HG03095 (cell line): ENCODE data around the gene KPNA4.
A peak's percentile ranks its signal among the peaks of the same experiment; 100 is the strongest.

Experiments used
- ATAC-seq: cut with Tn5 transposase; IDR thresholded peaks from one replicate; pipeline ENCODE4 v1.9.1; 2021; ENCODE audit warnings: moderate library complexity; ENCODE audit not compliant: unreplicated experiment

Gene KPNA4

DNA sequence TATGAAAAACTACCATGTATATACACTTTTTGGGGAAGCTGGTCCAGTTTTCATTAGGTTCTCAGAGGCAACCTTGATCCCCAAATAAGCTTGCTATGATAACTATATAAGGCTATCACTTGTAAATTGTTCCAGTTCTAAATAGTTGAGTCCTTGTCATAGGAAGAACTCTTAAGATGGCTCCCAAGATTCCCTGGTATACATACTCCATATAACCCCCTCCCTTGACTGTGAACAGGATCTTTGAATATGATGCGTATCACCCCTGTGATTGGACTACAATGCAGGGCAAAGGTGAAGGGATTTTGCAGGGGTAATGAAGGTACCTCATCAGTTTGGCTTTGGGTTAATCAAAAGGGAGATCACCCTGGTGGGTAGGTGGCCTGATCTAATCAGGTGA lies 67.2 kb downstream of the KPNA4 start:
- ATAC-seq = no peak

DNA sequence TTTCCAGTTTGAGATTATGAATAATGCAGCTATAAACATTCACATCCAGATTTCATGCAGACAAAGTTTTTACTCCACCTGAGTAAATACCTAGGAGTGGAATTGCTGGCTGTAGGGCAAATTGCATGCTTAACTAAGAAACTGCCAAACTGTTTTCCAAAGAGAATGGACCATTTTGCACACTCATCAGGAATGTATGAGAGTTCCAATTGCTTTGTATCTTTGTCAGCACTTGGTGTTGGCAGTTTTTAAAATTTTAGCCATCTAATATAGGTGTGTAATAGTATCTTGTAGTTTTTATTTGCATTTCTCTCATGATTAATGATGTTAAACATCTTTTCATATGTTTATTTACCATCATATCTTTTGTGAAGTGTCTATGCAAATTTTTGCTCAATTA lies 75.2 kb downstream of the KPNA4 start:
- ATAC-seq = no peak

GRCh38 chr3:160486459-160486869 lies 78.9 kb downstream of the KPNA4 start:
- ATAC-seq = no peak

DNA sequence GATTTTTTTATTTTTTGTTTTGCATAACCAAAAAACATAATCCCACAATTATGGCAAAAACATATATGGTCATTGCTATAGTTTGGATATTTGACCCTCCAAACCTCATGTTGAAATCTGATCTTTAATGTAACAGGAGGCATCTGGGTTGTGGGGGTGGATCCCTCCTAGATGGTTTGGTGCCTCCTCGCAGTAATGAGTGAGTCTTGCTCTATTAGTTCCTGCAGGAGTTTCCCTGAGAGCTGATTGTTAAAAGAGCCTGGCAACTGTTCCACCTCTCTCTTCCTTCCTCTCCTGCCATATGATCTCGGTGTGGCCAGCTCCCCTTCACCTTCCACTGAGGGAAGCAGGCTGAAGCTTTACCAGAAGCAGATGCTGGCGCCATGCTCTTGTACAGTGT lies 82.6 kb downstream of the KPNA4 start:
- ATAC-seq = no peak

DNA sequence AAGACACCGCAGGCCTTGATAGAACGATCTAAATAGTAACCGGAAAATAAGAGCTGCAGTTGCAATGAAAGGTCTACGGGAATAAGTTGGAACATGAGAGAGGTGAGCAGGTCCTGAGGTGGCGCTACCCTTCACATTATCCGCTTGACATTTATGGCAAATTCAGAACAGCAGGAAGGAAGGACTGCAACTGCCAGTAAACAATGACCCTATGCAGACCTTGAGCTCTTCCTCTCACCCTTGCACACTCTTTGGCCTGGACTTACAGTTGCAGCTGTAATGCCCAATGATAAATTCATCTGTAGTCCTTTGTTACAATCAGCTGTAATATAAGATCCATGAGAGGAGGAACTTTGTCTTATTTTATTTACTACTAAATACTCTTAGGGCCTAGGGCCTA lies 83.5 kb downstream of the KPNA4 start:
- ATAC-seq = no peak

DNA sequence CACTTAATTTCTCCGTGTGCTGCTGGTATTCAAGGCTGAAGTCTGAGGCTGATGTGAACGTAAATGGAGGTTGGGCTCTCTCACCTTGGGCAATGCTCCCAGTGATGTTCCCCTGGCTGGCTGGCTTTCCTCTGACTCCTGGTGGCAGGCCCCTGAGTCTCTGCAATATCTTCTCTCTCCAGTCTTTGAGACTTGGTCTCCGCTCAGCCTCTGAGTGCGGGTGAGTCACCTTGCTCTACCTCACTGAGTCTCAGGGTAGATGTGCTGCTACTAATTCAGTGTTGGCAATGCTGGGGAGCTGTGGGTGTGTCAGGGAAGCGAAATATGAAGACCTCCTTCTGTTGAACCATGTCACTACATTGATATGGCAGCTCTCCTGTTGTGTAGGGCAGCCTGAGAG lies 84.4 kb downstream of the KPNA4 start:
- no peak for ATAC-seq

- no peak for ATAC-seq
Measured at GRCh38 chr3:160479376-160479775, 86.0 kb downstream of the KPNA4 start.

DNA sequence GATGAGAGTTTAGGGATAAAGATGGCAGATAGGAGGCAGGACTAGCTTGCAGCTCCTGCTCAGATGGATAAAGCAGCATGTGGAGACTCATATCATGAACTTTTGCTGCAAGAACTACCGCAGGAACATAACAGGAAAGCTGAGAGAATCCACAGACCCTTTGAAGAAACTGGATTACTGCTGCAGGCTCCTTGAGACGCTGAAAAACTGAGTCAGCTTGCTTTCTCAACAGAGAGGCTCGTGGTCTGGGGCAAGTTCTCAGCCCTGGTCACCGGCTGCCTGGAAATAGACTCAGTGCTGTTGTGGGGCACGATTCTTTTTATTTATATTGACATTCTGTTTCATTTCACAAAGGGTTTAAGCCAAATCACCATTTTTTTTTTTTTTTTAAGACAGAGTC lies 87.0 kb downstream of the KPNA4 start:
- ATAC-seq = no peak

DNA sequence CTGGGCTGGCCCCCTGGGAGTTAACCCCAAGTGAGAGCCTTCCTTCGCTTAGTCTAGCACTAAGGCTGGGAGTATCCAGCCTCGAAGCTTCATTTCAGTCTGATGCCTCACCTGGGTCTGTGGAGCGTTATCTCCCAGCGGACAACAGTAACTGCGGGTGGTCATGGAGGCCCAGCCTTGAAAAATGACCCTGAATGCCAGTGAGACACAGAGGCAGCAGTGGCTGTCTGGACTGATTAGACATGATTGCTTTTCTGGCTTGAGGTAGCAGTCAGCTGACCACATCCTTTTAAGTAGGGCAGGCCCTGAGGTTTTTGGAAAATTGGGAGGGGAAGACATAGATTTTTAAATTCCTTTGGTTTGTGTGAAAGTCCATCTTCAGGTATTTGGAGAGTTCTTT lies 87.6 kb downstream of the KPNA4 start:
- ATAC-seq = no peak

DNA sequence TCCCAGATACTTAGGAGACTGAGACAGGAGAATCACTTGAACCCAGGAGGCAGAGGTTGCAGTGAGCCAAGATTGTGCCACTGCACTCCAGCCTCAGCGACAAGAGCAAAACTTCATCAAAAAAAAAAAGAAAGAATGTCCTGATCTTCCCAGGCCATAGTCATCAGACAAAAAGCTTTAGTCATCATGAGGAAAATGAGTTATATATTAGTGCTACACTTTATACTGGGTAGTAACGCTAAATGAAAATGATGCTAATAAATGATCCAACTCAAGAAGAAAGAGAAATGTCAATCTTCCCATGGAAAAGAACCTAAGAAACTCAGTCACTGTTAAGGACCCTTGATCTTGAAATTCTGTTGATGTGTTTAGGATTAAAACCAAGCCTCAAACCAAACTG lies 89.5 kb downstream of the KPNA4 start:
- ATAC-seq = no peak

GRCh38 chr3:160475153-160475552 lies 90.2 kb downstream of the KPNA4 start:
- ATAC-seq = no peak

- ATAC-seq = no peak
Measured at GRCh38 chr3:160474416-160474838, 90.9 kb downstream of the KPNA4 start.

DNA sequence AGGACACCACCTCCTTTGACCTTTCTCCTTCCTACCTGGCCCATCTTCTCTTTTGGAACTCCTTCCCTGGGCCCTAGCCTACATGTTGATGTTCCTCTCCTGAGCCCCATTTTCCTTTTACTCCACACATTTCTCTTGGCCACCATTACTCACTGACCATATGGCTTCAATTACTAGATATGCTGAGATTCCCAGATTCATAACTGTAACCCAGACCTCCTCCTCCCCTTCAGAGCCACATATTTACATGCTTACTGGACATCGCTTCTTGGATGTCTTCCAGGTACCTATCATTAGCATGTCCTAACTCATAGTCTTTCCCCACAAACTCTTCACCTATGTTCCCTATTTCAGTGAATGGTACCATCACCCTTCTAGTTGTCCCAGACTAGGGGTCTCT lies 91.4 kb downstream of the KPNA4 start:
- ATAC-seq = no peak

GRCh38 chr3:160473221-160473620 lies 92.2 kb downstream of the KPNA4 start:
- no peak for ATAC-seq

DNA sequence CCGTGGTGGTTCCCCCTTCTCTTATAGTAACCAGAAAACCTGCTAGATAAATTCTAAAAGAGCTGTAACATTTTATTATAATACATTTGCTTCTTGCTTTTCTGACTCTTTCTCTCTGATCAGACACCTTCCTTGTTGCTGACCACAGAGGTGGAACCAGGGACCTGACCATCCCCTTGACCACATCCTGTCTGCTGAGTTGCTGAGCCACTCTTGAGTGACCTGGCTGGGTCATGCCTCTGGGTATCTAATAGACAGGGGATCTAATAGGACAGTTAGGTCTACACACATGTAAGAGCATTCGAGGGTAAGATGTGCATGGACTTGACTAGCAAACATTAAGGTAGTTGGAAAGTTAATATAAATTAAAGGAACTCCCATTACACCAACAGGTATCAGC lies 93.0 kb downstream of the KPNA4 start:
- ATAC-seq = peak; percentile 52

GRCh38 chr3:160471892-160472291 lies 93.5 kb downstream of the KPNA4 start:
- ATAC-seq = no peak

- no peak for ATAC-seq
Measured at GRCh38 chr3:160470181-160470580, 95.2 kb downstream of the KPNA4 start.

DNA sequence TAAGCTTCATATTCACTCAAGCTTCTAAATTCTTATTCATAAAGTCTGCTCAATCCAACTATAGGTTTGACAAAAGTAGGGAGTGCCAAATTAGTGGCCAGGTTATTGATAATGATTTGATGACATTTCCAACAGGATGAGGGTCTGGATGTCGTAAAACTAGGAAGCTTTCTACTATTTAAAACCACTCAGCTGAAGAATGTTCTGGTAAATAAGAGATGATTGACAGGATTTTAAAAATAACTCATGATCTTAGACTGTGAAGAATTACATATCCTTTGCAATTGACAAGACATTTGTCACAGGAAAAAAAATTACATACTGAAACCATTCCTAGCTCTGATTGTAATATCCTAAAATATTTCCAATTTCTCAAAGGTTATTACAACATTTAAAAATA lies 100.4 kb downstream of the KPNA4 start:
- ATAC-seq = no peak

DNA sequence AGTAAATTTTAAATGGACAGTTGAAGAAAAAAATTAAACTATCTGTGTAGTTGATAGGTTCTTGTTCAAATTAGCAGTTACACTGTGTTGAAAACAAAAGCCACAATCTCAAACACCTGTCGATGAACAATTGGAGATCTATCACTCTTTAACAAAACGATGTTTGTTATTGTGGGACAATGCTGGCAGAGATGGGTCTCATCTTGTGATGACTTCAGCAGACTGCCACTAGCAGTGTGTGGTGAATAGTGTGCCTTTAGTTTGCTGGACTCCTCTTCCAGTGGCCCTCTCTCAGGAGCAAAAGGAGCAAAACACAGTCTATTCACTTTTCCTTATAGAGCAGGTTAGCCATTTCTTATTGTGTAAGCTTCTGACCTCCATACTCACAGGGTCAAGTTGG lies 101.0 kb downstream of the KPNA4 start:
- ATAC-seq = no peak

- no peak for ATAC-seq
Measured at GRCh38 chr3:160460033-160460432, 105.3 kb downstream of the KPNA4 start.

DNA sequence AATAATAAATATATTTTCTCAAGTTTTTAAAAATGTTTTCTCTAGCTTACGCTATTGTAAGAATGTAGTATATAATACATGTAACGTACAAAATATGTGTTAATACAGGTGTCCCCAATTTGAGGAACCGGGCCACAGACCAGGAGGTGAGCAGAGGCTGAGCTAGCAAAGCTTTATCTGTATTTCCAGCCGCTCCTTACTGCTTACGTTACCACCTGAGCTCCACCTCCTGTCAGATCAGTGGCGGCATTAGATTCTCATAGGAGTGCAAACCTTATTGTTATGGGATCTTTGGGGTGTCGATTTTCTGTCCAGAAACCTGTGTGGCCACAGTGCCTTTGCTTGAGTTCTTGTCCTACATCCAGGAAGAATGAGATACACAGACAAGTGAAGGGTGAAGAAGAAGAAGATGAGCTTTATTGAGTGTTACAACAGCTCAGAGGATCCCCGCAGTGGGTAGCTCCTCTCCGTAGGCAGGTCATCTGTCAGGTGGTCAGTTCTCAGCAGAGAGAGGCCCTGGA lies 105.9 kb downstream of the KPNA4 start:
- ATAC-seq = no peak

GRCh38 chr3:160458151-160458550 lies 107.2 kb downstream of the KPNA4 start:
- no peak for ATAC-seq

GRCh38 chr3:160455846-160456245 lies 109.5 kb downstream of the KPNA4 start:
- ATAC-seq = no peak

DNA sequence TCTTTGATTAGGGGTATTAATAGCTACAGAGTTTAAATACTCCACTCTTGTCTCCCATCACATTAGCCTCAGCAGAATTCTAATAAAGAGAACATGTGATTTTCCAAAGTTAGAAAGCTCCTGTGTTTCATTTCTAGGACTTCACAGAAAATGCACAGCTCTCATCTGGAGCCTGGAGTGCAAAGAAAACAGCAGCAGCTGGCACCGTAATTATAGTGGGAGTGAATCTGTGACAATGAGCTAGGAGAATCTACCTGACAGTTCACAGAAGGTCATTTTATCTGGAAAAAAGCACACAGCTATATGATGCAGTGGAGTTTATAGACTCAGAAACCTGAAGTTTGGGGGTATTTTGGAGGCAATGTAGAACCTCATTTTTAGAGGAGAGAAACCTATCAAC lies 110.4 kb downstream of the KPNA4 start:
- ATAC-seq = no peak
